ENCODE measurements around the gene ZDHHC20. TPM values are rescaled to one million over a fixed set of nuclear protein-coding genes. Genes with fewer than 3 reads are reported as not detected.

ZDHHC20 gene
- total and polyA plus RNA-seq, 2 of the 4 experiments (the other 2 are of a cell fraction), result 16.1 to 72.4 TPM

DNA sequence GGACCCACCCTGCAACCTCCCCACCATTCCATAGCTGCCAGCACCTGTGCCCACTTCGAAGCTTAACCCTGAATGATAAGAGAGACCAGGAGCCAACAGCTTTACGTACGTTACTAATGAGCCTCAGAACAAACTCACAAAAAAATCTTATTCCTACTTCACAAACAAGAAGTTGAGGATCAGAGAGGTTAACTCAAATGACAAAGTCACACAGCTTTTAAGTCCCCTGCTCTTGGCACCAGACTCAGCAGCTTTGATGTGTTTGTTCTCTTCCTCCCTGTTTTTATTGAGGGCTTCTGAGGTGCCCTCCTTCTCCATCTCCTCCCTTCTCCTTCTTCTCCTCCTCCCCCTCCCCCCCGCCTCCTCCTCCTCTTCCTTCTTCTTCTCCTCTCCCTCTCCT, 115.4 kb downstream of the ZDHHC20 start:
- Histone ChIP-seq H3K18ac (ENCODE audit: low read depth, low read length) (no peak overlapping the region), H4K20me1 (ENCODE audit: insufficient read depth, low read length) (no peaks in the 10 kb centered on the region), H4K5ac (ENCODE audit: low read depth, low read length) (no peak overlapping the region), H3K27ac (ENCODE audit: insufficient read depth, low read length) (no peak overlapping the region), H3K9me3 (ENCODE audit: control insufficient read depth, insufficient read depth, low read length) (no peaks in the 10 kb centered on the region), H3K4ac (ENCODE audit: low read depth, low read length) (no peak overlapping the region), H3K4me3 (ENCODE audit: insufficient read depth, low read depth, low read length) (no peak overlapping the region), H3K4me1 (ENCODE audit: control insufficient read depth, insufficient read depth, low read length) (no peaks in the 10 kb centered on the region), H3K27me3 (ENCODE audit: control insufficient read depth, insufficient read depth, low read length) (peaks cover 17% of the 10 kb centered on the region), H3K79me1 (ENCODE audit: low read depth in 1 of 2, low read length in 2 of 2) (no peaks in the 10 kb centered on the region), H2AFZ (replicated peaks; ENCODE audit: low read length, poor library complexity) (no peak overlapping the region), H2AK9ac (replicated peaks; ENCODE audit: low read depth, low read length, poor library complexity) (peak overlapping the region; percentile 55), H2BK120ac (ENCODE audit: low read depth, low read length) (no peak overlapping the region), H3K9me1 (ENCODE audit: insufficient read depth, low read length) (no peaks in the 10 kb centered on the region), H2BK5ac (ENCODE audit: low read depth, low read length, poor library complexity, severe bottlenecking) (no peak overlapping the region), H4K91ac (ENCODE audit: insufficient read depth, low read depth, low read length) (no peak overlapping the region), H2AK5ac (ENCODE audit: low read depth, low read length) (no peak overlapping the region), H2BK15ac (ENCODE audit: low read depth, low read length) (no peak overlapping the region), H3K4me2 (ENCODE audit: low read depth, low read length) (no peak overlapping the region), H3K36me3 (ENCODE audit: control insufficient read depth, insufficient read depth, low read length) (no peaks in the 10 kb centered on the region), H3K14ac (replicated peaks; ENCODE audit: low read depth, low read length) (no peak overlapping the region), H3K9ac (ENCODE audit: low read depth, low read length) (no peak overlapping the region), H2BK20ac (ENCODE audit: low read depth, low read length) (no peak overlapping the region), H3K23ac (ENCODE audit: low read depth, low read length) (no peak overlapping the region), H4K8ac (ENCODE audit: low read depth in 2 of 2, low read length in 2 of 2) (no peak overlapping the region), H3K56ac (ENCODE audit: extremely low read depth, insufficient read depth, low read length) (no peak overlapping the region)
- POLR2A ChIA-PET (ENCODE audit: unreplicated experiment), result no interaction called here
- WGBS, 2 experiments (ENCODE audit: extremely low coverage in 2 of 2, insufficient read length in 1 of 2), result no CpG with 5 or more reads among the region's 4 CpGs
- in situ Hi-C loops (cut with MboI; ENCODE audit: low sequenced_read_pairs) (no loop called here), dilution Hi-C loops (cut with HindIII; ENCODE audit: low sequenced_read_pairs, unreplicated experiment) (no loop called here), intact Hi-C loops (cut with micrococcal nuclease) (no loop called here)
- CTCF ChIA-PET, result no interaction called here
- TF ChIP-seq NFE2L2 (IDR thresholded peaks at IDR 0.05; ENCODE audit: low read depth, low read length) (no peak), MAZ (IDR thresholded peaks at IDR 0.05; ENCODE audit: borderline replicate concordance, low read depth, low read length) (no peak), CHD1 (IDR thresholded peaks at IDR 0.05; ENCODE audit: low read depth, low read length) (no peak), MAFK (IDR thresholded peaks at IDR 0.05; ENCODE audit: low read depth, low read length) (no peak), BHLHE40 (IDR thresholded peaks at IDR 0.05; ENCODE audit: low read depth, low read length) (no peak), SMC3 (IDR thresholded peaks at IDR 0.05; ENCODE audit: low read depth, low read length) (no peak), RCOR1 (IDR thresholded peaks at IDR 0.05; ENCODE audit: insufficient replicate concordance, low read length) (no peak), CEBPB (IDR thresholded peaks at IDR 0.05; ENCODE audit: low read depth, low read length) (no peak)
- TF ChIP-seq, protein P1, sequence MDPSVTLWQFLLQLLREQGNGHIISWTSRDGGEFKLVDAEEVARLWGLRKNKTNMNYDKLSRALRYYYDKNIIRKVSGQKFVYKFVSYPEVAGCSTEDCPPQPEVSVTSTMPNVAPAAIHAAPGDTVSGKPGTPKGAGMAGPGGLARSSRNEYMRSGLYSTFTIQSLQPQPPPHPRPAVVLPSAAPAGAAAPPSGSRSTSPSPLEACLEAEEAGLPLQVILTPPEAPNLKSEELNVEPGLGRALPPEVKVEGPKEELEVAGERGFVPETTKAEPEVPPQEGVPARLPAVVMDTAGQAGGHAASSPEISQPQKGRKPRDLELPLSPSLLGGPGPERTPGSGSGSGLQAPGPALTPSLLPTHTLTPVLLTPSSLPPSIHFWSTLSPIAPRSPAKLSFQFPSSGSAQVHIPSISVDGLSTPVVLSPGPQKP (IDR thresholded peaks at IDR 0.05; ENCODE audit: borderline replicate concordance, low read depth, low read length), result no peak
- TF ChIP-seq, protein P2, sequence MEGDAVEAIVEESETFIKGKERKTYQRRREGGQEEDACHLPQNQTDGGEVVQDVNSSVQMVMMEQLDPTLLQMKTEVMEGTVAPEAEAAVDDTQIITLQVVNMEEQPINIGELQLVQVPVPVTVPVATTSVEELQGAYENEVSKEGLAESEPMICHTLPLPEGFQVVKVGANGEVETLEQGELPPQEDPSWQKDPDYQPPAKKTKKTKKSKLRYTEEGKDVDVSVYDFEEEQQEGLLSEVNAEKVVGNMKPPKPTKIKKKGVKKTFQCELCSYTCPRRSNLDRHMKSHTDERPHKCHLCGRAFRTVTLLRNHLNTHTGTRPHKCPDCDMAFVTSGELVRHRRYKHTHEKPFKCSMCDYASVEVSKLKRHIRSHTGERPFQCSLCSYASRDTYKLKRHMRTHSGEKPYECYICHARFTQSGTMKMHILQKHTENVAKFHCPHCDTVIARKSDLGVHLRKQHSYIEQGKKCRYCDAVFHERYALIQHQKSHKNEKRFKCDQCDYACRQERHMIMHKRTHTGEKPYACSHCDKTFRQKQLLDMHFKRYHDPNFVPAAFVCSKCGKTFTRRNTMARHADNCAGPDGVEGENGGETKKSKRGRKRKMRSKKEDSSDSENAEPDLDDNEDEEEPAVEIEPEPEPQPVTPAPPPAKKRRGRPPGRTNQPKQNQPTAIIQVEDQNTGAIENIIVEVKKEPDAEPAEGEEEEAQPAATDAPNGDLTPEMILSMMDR (conservative IDR thresholded peaks at IDR 0.05; ENCODE audit: low read depth, low read length), result no peak
- no TSS peak for BruUV-seq (replicated peaks)
- no peak for ATAC-seq (ENCODE audit: low read depth)
- no peak for DNase-seq
